Spleen (tissue), 7 donors: Measurements from ENCODE around the gene ARL6IP4.

Experiments used
- POLR2A ChIP-seq, 3 donors: fragments of 450-650 bp; IDR thresholded peaks; one replicate each; pipeline ENCODE4 v1.5.1; 2017; ENCODE audit warnings: antibody characterized with exemption in 3 of 3, mild to moderate bottlenecking in 1 of 3
- POLR2AphosphoS5 ChIP-seq, 3 donors: sonication (generic); formaldehyde crosslinking; IDR thresholded peaks; one replicate each; pipeline ENCODE4 v1.5.1; 2017; ENCODE audit warnings: antibody characterized with exemption in 3 of 3
- TF ChIP-seq, protein P1 (sequence below), 11 experiments: fragments of 200-600 bp in 7 of 11; fragments of 450-650 bp in 4 of 11; sonication (generic) in 4 of 11; IDR thresholded peaks in 8 of 11; conservative IDR thresholded peaks in 3 of 11; 1 replicate in 7 of 11; 2 replicates in 4 of 11; pipeline versions ENCODE4 v1.4.0 to v1.8.0; 2016 to 2021; ENCODE audit warnings: antibody characterized with exemption in 11 of 11, inconsistent platforms in 4 of 11, mild to moderate bottlenecking in 1 of 11
- donor health status: DM: no; HTN: no; CAD: no; lungs with moderate emphysema.
- donor health status: DM: no; HTN: no; CAD: no.
- donor health status: DM: no; HTN: no; CAD: no.

DNA sequence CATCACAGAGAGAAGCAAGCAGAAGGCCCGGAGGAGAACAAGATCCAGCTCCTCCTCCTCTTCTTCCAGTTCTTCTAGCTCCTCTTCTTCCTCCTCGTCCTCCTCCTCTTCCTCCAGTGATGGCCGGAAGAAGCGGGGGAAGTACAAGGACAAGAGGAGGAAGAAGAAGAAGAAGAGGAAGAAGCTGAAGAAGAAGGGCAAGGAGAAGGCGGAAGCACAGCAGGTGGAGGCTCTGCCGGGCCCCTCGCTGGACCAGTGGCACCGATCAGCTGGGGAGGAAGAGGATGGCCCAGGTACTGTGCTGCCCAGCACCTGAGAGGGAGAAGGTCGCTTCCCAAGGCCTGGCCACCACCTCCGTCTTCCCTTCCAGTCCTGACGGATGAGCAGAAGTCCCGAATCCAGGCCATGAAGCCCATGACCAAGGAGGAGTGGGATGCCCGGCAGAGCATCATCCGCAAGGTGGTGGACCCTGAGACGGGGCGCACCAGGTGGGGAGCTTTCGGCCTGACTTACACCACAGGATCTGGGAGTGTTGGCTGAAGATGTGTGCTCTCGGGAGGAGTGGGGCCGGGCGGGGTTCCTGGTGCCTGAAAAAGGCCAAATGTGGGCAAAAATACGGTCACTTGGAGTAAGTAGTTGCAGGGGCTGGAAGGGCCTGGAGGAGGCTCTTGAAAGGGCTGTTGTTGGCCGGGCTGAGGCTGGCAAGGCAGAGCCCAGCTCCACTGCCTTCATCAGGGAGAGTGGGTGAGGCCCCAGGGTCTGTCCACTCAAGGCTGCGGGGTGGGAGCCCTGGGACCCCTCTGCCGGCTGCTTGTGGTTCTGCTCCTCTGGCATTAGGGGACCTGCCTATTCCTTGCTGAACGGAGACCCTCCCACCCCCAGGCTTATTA lies 1.4 kb downstream of the ARL6IP4 start:
- TF ChIP-seq, protein P1, sequence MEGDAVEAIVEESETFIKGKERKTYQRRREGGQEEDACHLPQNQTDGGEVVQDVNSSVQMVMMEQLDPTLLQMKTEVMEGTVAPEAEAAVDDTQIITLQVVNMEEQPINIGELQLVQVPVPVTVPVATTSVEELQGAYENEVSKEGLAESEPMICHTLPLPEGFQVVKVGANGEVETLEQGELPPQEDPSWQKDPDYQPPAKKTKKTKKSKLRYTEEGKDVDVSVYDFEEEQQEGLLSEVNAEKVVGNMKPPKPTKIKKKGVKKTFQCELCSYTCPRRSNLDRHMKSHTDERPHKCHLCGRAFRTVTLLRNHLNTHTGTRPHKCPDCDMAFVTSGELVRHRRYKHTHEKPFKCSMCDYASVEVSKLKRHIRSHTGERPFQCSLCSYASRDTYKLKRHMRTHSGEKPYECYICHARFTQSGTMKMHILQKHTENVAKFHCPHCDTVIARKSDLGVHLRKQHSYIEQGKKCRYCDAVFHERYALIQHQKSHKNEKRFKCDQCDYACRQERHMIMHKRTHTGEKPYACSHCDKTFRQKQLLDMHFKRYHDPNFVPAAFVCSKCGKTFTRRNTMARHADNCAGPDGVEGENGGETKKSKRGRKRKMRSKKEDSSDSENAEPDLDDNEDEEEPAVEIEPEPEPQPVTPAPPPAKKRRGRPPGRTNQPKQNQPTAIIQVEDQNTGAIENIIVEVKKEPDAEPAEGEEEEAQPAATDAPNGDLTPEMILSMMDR (IDR thresholded peaks at IDR 0.05 in 8 of 11, conservative IDR thresholded peaks at IDR 0.05 in 3 of 11) = no peak
- TF ChIP-seq POLR2AphosphoS5 (IDR thresholded peaks at IDR 0.05) = no peak
- TF ChIP-seq POLR2A (IDR thresholded peaks at IDR 0.05) = no peak
